Measurements from ENCODE around the gene LILRA5.

LILRA5 gene

DNA sequence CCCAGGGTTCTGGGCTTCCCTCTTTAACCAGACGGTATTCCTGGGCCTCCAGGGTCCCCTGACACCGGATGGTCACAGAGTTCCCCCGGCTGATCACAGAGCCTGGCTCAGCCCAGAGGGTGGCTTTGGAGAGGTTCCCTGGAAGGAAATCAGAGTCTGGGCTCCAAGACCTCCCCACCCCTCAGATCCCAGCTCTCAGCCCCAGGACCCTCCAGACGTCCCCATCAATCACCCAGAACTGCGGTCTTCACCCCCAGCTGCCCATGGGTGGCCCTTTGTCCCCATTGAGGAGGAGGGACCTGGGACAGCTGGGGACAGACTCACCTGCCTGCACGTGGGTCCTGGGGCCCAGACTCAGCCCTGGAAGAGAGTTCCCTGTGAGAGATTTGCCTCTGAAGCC is 955 bp downstream of the LILRA5 start:
- H3K79me1 ChIP-seq (replicated peaks; ENCODE audit: low read length, poor library complexity, severe bottlenecking) = no peaks in the 10 kb centered on the region

DNA sequence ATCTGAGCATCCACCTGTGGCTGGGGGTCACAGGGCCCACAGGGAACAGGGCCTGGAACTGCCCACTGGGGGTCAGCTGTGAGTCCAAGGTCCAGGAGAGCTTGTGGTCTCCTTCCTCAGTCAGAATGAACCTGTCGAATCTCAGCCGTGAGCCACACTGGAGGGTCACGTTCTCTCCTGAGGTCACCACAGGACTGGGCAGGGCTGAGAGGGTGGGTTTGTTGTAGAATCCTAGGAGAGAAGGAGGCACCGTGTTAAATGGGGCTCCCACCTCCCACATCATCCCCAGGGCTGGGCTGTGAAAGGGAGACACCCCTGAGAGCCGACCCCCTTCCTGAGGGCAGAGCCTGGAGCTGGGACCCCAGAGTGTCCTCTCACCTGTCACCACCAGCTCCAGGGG is 1.5 kb downstream of the LILRA5 start:
- Histone ChIP-seq H3K4me2 (ENCODE audit: low read length, poor library complexity, severe bottlenecking) (no peak overlapping the region), H3K79me1 (replicated peaks; ENCODE audit: low read length, poor library complexity, severe bottlenecking) (no peaks in the 10 kb centered on the region), H3K27me3 (ENCODE audit: control insufficient read depth in 1 of 2, insufficient read depth in 1 of 2, low read length in 2 of 2) (peaks cover 0 to 26% of the 10 kb centered on the region in 2 experiments), H2BK5ac (ENCODE audit: low read depth, low read length, poor library complexity, severe bottlenecking) (no peak overlapping the region), H3K4me1 (ENCODE audit: control insufficient read depth, insufficient read depth, low read depth, low read length) (no peaks in the 10 kb centered on the region), H4K91ac (ENCODE audit: low read length) (no peak overlapping the region), H4K8ac (ENCODE audit: low read length) (no peak overlapping the region), H3K27ac (ENCODE audit: low read length, poor library complexity, severe bottlenecking) (no peak overlapping the region), H2AK5ac (ENCODE audit: low read length, severe bottlenecking) (no peak overlapping the region), H3K4ac (ENCODE audit: low read depth in 1 of 2, low read length in 2 of 2) (no peak overlapping the region), H3K9me3 (ENCODE audit: control insufficient read depth, low read length) (no peaks in the 10 kb centered on the region), H2BK120ac (ENCODE audit: low read depth, low read length) (no peak overlapping the region), H2AFZ (ENCODE audit: low read depth, low read length) (no peak overlapping the region), H3K18ac (ENCODE audit: low read depth in 1 of 2, low read length in 2 of 2) (no peak overlapping the region), H2BK15ac (ENCODE audit: low read depth, poor library complexity, severe bottlenecking) (no peak overlapping the region), H2BK12ac (ENCODE audit: low read length in 2 of 2) (no peak overlapping the region), H3K36me3 (ENCODE audit: control insufficient read depth in 1 of 2, insufficient read depth in 2 of 2, low read depth in 1 of 2, low read length in 2 of 2) (no peaks in the 10 kb centered on the region), H3K9ac (ENCODE audit: low read length) (no peak overlapping the region), H3K4me3 (ENCODE audit: insufficient read depth in 1 of 2, low read depth in 1 of 2, low read length in 2 of 2) (no peak overlapping the region), H3K14ac (ENCODE audit: low read length in 2 of 2) (no peak overlapping the region), H3K23ac (ENCODE audit: low read length in 2 of 2) (no peak overlapping the region)
- WGBS = 80% methylated on average over 3 of the region's 5 CpGs
- DNase-seq = no peak

More for the DNA sequence above, 955 bp downstream of the LILRA5 start:
- no peak overlapping the region for H2BK12ac ChIP-seq (ENCODE audit: low read length in 2 of 2)
- no peak overlapping the region for H3K4me2 ChIP-seq (ENCODE audit: low read length, poor library complexity, severe bottlenecking)
- no peak overlapping the region for H3K4me3 ChIP-seq (ENCODE audit: insufficient read depth in 1 of 2, low read depth in 1 of 2, low read length in 2 of 2)
- WGBS = 63% methylated on average over 6 of the region's 6 CpGs
- no peak overlapping the region for H3K4ac ChIP-seq (ENCODE audit: low read depth in 1 of 2, low read length in 2 of 2)
- no peak overlapping the region for H4K91ac ChIP-seq (ENCODE audit: low read length)
- H3K23ac ChIP-seq (ENCODE audit: low read length in 2 of 2) = no peak overlapping the region
- H4K8ac ChIP-seq (ENCODE audit: low read length) = no peak overlapping the region
- H3K9ac ChIP-seq (ENCODE audit: low read length) = no peak overlapping the region
- no peak overlapping the region for H2AFZ ChIP-seq (ENCODE audit: low read depth, low read length)
- H3K27me3 ChIP-seq (ENCODE audit: control insufficient read depth in 1 of 2, insufficient read depth in 1 of 2, low read length in 2 of 2) = peaks cover 0 to 26% of the 10 kb centered on the region in 2 experiments
- no peak overlapping the region for H2AK5ac ChIP-seq (ENCODE audit: low read length, severe bottlenecking)
- no peak for DNase-seq
- H2BK15ac ChIP-seq (ENCODE audit: low read depth, poor library complexity, severe bottlenecking) = no peak overlapping the region
- H3K14ac ChIP-seq (ENCODE audit: low read length in 2 of 2) = no peak overlapping the region
- H3K18ac ChIP-seq (ENCODE audit: low read depth in 1 of 2, low read length in 2 of 2) = no peak overlapping the region
- no peaks in the 10 kb centered on the region for H3K9me3 ChIP-seq (ENCODE audit: control insufficient read depth, low read length)
- no peaks in the 10 kb centered on the region for H3K36me3 ChIP-seq (ENCODE audit: control insufficient read depth in 1 of 2, insufficient read depth in 2 of 2, low read depth in 1 of 2, low read length in 2 of 2)
- H3K27ac ChIP-seq (ENCODE audit: low read length, poor library complexity, severe bottlenecking) = no peak overlapping the region
- H3K4me1 ChIP-seq (ENCODE audit: control insufficient read depth, insufficient read depth, low read depth, low read length) = no peaks in the 10 kb centered on the region
- H2BK120ac ChIP-seq (ENCODE audit: low read depth, low read length) = no peak overlapping the region
- no peak overlapping the region for H2BK5ac ChIP-seq (ENCODE audit: low read depth, low read length, poor library complexity, severe bottlenecking)

DNA sequence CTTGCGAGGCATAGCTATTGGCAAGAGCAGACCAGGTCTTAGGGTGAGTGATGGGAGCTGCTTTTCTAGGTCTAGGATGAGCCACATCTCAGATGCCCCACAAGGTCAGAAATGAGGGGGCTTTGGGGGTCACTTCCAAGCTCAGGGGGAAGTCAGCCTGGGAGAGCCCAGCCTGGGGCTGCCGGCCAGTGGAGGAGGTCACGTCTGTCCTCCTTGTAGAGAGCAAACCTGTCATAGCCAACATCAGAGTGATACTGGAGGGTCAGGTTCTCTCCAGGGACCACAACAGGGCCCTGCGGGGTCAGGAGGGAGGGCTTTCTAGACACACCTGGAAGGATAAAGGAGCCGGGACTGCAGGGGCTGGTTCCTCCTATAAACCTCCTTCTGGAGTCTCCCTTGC is 2.4 kb downstream of the LILRA5 start:
- H2BK5ac ChIP-seq (ENCODE audit: low read depth, low read length, poor library complexity, severe bottlenecking) = no peak overlapping the region
- no peak overlapping the region for H3K4me2 ChIP-seq (ENCODE audit: low read length, poor library complexity, severe bottlenecking)
- H3K4me1 ChIP-seq (ENCODE audit: control insufficient read depth, insufficient read depth, low read depth, low read length) = no peaks in the 10 kb centered on the region
- no peak overlapping the region for H4K8ac ChIP-seq (ENCODE audit: low read length)
- H2BK15ac ChIP-seq (ENCODE audit: low read depth, poor library complexity, severe bottlenecking) = no peak overlapping the region
- H2AK5ac ChIP-seq (ENCODE audit: low read length, severe bottlenecking) = no peak overlapping the region
- H2BK120ac ChIP-seq (ENCODE audit: low read depth, low read length) = no peak overlapping the region
- no peak overlapping the region for H2AFZ ChIP-seq (ENCODE audit: low read depth, low read length)
- 75% methylated on average over 5 of the region's 5 CpGs for WGBS
- H3K36me3 ChIP-seq (ENCODE audit: control insufficient read depth in 1 of 2, insufficient read depth in 2 of 2, low read depth in 1 of 2, low read length in 2 of 2) = no peaks in the 10 kb centered on the region
- H3K4ac ChIP-seq (ENCODE audit: low read depth in 1 of 2, low read length in 2 of 2) = no peak overlapping the region
- H3K9me3 ChIP-seq (ENCODE audit: control insufficient read depth, low read length) = no peaks in the 10 kb centered on the region
- peaks cover 0 to 18% of the 10 kb centered on the region in 2 experiments for H3K27me3 ChIP-seq (ENCODE audit: control insufficient read depth in 1 of 2, insufficient read depth in 1 of 2, low read length in 2 of 2)
- H4K91ac ChIP-seq (ENCODE audit: low read length) = no peak overlapping the region
- H2BK12ac ChIP-seq (ENCODE audit: low read length in 2 of 2) = no peak overlapping the region
- no peaks in the 10 kb centered on the region for H3K79me1 ChIP-seq (replicated peaks; ENCODE audit: low read length, poor library complexity, severe bottlenecking)
- H3K27ac ChIP-seq (ENCODE audit: low read length, poor library complexity, severe bottlenecking) = no peak overlapping the region
- DNase-seq = no peak
- no peak overlapping the region for H3K23ac ChIP-seq (ENCODE audit: low read length in 2 of 2)
- H3K18ac ChIP-seq (ENCODE audit: low read depth in 1 of 2, low read length in 2 of 2) = no peak overlapping the region
- H3K9ac ChIP-seq (ENCODE audit: low read length) = no peak overlapping the region
- no peak overlapping the region for H3K14ac ChIP-seq (ENCODE audit: low read length in 2 of 2)
- H3K4me3 ChIP-seq (ENCODE audit: insufficient read depth in 1 of 2, low read depth in 1 of 2, low read length in 2 of 2) = no peak overlapping the region

DNA sequence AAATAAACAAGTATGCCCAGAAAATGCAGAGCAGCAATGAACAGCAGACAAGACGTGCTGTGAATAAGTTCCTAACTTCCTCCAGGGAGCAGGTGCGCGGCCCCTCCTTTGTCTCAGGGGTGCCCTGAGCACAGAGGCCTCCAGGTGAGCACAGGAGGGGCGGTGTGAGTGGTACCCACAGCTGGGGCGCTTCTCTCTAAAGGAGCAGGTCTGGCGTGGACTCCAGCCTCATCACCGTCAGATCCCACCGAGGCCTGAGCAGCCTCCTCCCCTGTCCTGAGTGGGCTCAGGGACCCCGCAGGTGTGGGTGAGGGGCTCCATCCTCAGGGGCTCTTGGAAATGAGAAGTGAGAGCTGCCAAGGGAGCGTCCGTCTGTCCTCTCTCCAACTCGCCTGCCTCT is 3.2 kb downstream of the LILRA5 start:
- H2BK15ac ChIP-seq (ENCODE audit: low read depth, poor library complexity, severe bottlenecking) = no peak overlapping the region
- WGBS = 91% methylated on average over 8 of the region's 12 CpGs
- H3K4me2 ChIP-seq (ENCODE audit: low read length, poor library complexity, severe bottlenecking) = no peak overlapping the region
- no peak overlapping the region for H2AK5ac ChIP-seq (ENCODE audit: low read length, severe bottlenecking)
- no peak overlapping the region for H2BK5ac ChIP-seq (ENCODE audit: low read depth, low read length, poor library complexity, severe bottlenecking)
- H3K4me3 ChIP-seq (ENCODE audit: insufficient read depth in 1 of 2, low read depth in 1 of 2, low read length in 2 of 2) = no peak overlapping the region
- H3K9me3 ChIP-seq (ENCODE audit: control insufficient read depth, low read length) = no peaks in the 10 kb centered on the region
- no peak overlapping the region for H3K14ac ChIP-seq (ENCODE audit: low read length in 2 of 2)
- no peak overlapping the region for H2AFZ ChIP-seq (ENCODE audit: low read depth, low read length)
- no peak overlapping the region for H2BK120ac ChIP-seq (ENCODE audit: low read depth, low read length)
- H4K91ac ChIP-seq (ENCODE audit: low read length) = no peak overlapping the region
- no peak overlapping the region for H3K18ac ChIP-seq (ENCODE audit: low read depth in 1 of 2, low read length in 2 of 2)
- H3K9ac ChIP-seq (ENCODE audit: low read length) = no peak overlapping the region
- peaks cover 0 to 18% of the 10 kb centered on the region in 2 experiments for H3K27me3 ChIP-seq (ENCODE audit: control insufficient read depth in 1 of 2, insufficient read depth in 1 of 2, low read length in 2 of 2)
- no peak for DNase-seq
- H3K79me1 ChIP-seq (replicated peaks; ENCODE audit: low read length, poor library complexity, severe bottlenecking) = no peaks in the 10 kb centered on the region
- H4K8ac ChIP-seq (ENCODE audit: low read length) = no peak overlapping the region
- no peak overlapping the region for H3K27ac ChIP-seq (ENCODE audit: low read length, poor library complexity, severe bottlenecking)
- H2BK12ac ChIP-seq (ENCODE audit: low read length in 2 of 2) = no peak overlapping the region
- no peak overlapping the region for H3K4ac ChIP-seq (ENCODE audit: low read depth in 1 of 2, low read length in 2 of 2)
- no peaks in the 10 kb centered on the region for H3K4me1 ChIP-seq (ENCODE audit: control insufficient read depth, insufficient read depth, low read depth, low read length)
- H3K23ac ChIP-seq (ENCODE audit: low read length in 2 of 2) = no peak overlapping the region
- no peaks in the 10 kb centered on the region for H3K36me3 ChIP-seq (ENCODE audit: control insufficient read depth in 1 of 2, insufficient read depth in 2 of 2, low read depth in 1 of 2, low read length in 2 of 2)
